ENCODE data around the gene TMEM184A.
A peak's percentile ranks its signal among the peaks of the same experiment; 100 is the strongest.

TMEM184A gene

GRCh38 chr7:1555813-1556543, at the start of gene TMEM184A:
Gene TMEM184A (minus strand): TSS chr7:1556205. CDS start chr7:1555484, 721 bp downstream.
- no peak for DNase-seq

- no peak for DNase-seq
Observed at GRCh38 chr7:1604383-1604782, 48.4 kb upstream of the TMEM184A start.

GRCh38 chr7:1603346-1604225, 47.6 kb upstream of the TMEM184A start:
- DNase-seq = no peak

- DNase-seq = no peak
Observed at GRCh38 chr7:1602386-1602785, 46.4 kb upstream of the TMEM184A start.

- DNase-seq = no peak
Observed at GRCh38 chr7:1601956-1602355, 46.0 kb upstream of the TMEM184A start.

- no peak for DNase-seq
Observed at GRCh38 chr7:1599640-1600395, 43.8 kb upstream of the TMEM184A start.

- no peak for DNase-seq
Observed at GRCh38 chr7:1598961-1599639, 43.1 kb upstream of the TMEM184A start.

- no peak for DNase-seq
Observed at GRCh38 chr7:1598286-1598685, 42.3 kb upstream of the TMEM184A start.

GRCh38 chr7:1597791-1598190, 41.8 kb upstream of the TMEM184A start:
- no peak for DNase-seq

GRCh38 chr7:1597066-1597760, 41.2 kb upstream of the TMEM184A start:
- peak in 1 of 2 donors; percentile 7 for DNase-seq

GRCh38 chr7:1596181-1597043, 40.4 kb upstream of the TMEM184A start:
- DNase-seq = no peak

- no peak for DNase-seq
Observed at GRCh38 chr7:1595636-1596035, 39.6 kb upstream of the TMEM184A start.

GRCh38 chr7:1595027-1595426, 39.0 kb upstream of the TMEM184A start:
- no peak for DNase-seq

GRCh38 chr7:1593904-1594421, 38.0 kb upstream of the TMEM184A start:
- no peak for DNase-seq

- DNase-seq = peak in 1 of 2 donors; percentile 7
Observed at GRCh38 chr7:1593091-1593866, 37.3 kb upstream of the TMEM184A start.

GRCh38 chr7:1592299-1592871, 36.4 kb upstream of the TMEM184A start:
- no peak for DNase-seq

- no peak for DNase-seq
Observed at GRCh38 chr7:1591876-1592275, 35.9 kb upstream of the TMEM184A start.

- no peak for DNase-seq
Observed at GRCh38 chr7:1591396-1591795, 35.4 kb upstream of the TMEM184A start.

- no peak for DNase-seq
Observed at GRCh38 chr7:1590887-1591286, 34.9 kb upstream of the TMEM184A start.

- DNase-seq = no peak
Observed at GRCh38 chr7:1590476-1590875, 34.5 kb upstream of the TMEM184A start.

Data from inflammatory macrophage treated with lipopolysaccharide for 1 hour (primary cell).